K562 (cell line): ENCODE data around the gene RNF123. TPM values are rescaled to one million over a fixed set of nuclear protein-coding genes. Genes with fewer than 3 reads are reported as not detected.

Source experiments
- ATAC-seq: fragments of 200-7000 bp; cut with Tn5 transposase; 3 replicates; pipeline ENCODE4 v1.9.1; 2020; ENCODE audit warnings: moderate library complexity
- BruUV-seq: library from RNA; stranded (reverse); fragments of 400-500 nt; replicated peaks from 2 replicates; lab custom pipeline; 2021; lab: Mats Ljungman, UMichigan
- CTCF ChIA-PET: fragments of 300-600 bp; formaldehyde crosslinking; extraction: SDS; loops from one replicate; lab custom pipeline; 2021; ENCODE audit warnings: low intra/inter-chr PET ratio; lab: Yijun Ruan, JAX
- POLR2A ChIA-PET: fragments of 300-600, 350-650 bp; sonication (Branson Sonifier 250); formaldehyde crosslinking; extraction: SDS; loops from one replicate; lab custom pipeline; 2021; ENCODE audit warnings: antibody characterized with exemption, inconsistent platforms; lab: Yijun Ruan, JAX
- DNase-seq, 4 experiments: peaks; one replicate each; pipeline versions ENCODE4 v3.0.0 to v3.0.0-alpha.2; 2011 to 2018; ENCODE audit warnings: low spot score in 3 of 4, mixed read lengths in 3 of 4; ENCODE audit errors: extremely low read depth in 1 of 4
- FAIRE-seq: peaks from 2 replicates; lab custom pipeline; 2011; peaks lifted over from hg19 to GRCh38; lab: Jason Lieb, UNC
- H2AFZ ChIP-seq: 2 replicates; pipeline ENCODE4 v1.6.0; 2011; ENCODE audit warnings: low read depth, low read length, control low read depth, inconsistent platforms
- H3K27ac ChIP-seq: fragments of 200-600 bp; 3 replicates; pipeline ENCODE4 v1.8.0; 2011; ENCODE audit warnings: low read depth, mild to moderate bottlenecking, control low read depth, inconsistent platforms, low read length, moderate library complexity, mixed read lengths; ENCODE audit errors: extremely low read depth
- H3K27me3 ChIP-seq, 2 experiments: fragments of 300-600 bp in 1 of 2; 2 replicates in 1 of 2; 3 replicates in 1 of 2; pipeline versions ENCODE4 v1.6.0 to v1.8.0; 2011; ENCODE audit warnings: inconsistent platforms in 2 of 2, low read length in 2 of 2, mild to moderate bottlenecking in 1 of 2, mixed read lengths in 1 of 2, moderate library complexity in 1 of 2; ENCODE audit not compliant: control insufficient read depth in 2 of 2, insufficient read depth in 2 of 2
- H3K36me3 ChIP-seq: fragments of 300-600 bp; 3 replicates; pipeline ENCODE4 v1.8.0; 2011; ENCODE audit warnings: mild to moderate bottlenecking, low read length, inconsistent platforms; ENCODE audit not compliant: control insufficient read depth, insufficient read depth
- H3K4me1 ChIP-seq, 2 experiments: fragments of 200-600 bp in 1 of 2; replicated peaks in 1 of 2; 2 replicates in 1 of 2; 3 replicates in 1 of 2; pipeline versions ENCODE4 v1.5.1 to v1.8.0; 2011; ENCODE audit warnings: inconsistent platforms in 2 of 2, low read length in 2 of 2, mild to moderate bottlenecking in 1 of 2, mixed read lengths in 1 of 2, moderate library complexity in 1 of 2; ENCODE audit not compliant: control insufficient read depth in 2 of 2, insufficient read depth in 2 of 2
- H3K4me2 ChIP-seq: 2 replicates; pipeline ENCODE4 v1.6.1; 2011; ENCODE audit warnings: low read length, control low read depth, inconsistent platforms, mixed read lengths; ENCODE audit not compliant: insufficient read depth
- H3K4me3 ChIP-seq: fragments of 200-600 bp; sonication (generic), shearing (Covaris generic); 2 replicates; pipeline ENCODE4 v1.5.1; 2016; ENCODE audit warnings: control low read depth, inconsistent platforms
- H3K79me2 ChIP-seq: fragments of 200-600 bp; 3 replicates; pipeline ENCODE4 v1.8.0; 2011; ENCODE audit warnings: low read length, inconsistent platforms; ENCODE audit not compliant: control insufficient read depth, insufficient read depth
- H3K9ac ChIP-seq, 2 experiments: 2 replicates each; pipeline versions ENCODE4 v1.6.0 to v1.6.1; 2011; ENCODE audit warnings: low read depth in 2 of 2, low read length in 2 of 2, control low read depth in 1 of 2, inconsistent platforms in 1 of 2, mild to moderate bottlenecking in 1 of 2, mixed read lengths in 1 of 2; ENCODE audit not compliant: insufficient read depth in 1 of 2
- H3K9me1 ChIP-seq: one replicate; pipeline ENCODE4 v1.6.0; 2011; ENCODE audit warnings: inconsistent platforms, mild to moderate bottlenecking, low read length, moderate library complexity; ENCODE audit not compliant: control insufficient read depth, insufficient read depth
- H3K9me3 ChIP-seq: replicated peaks from 2 replicates; pipeline ENCODE4 v1.5.1; 2011; ENCODE audit warnings: low read depth, low read length, inconsistent platforms; ENCODE audit not compliant: control insufficient read depth, insufficient read depth
- H4K20me1 ChIP-seq: replicated peaks from 2 replicates; pipeline ENCODE4 v1.6.1; 2011; ENCODE audit warnings: low read length, inconsistent platforms, mixed read lengths; ENCODE audit not compliant: control insufficient read depth, insufficient read depth
- CHCHD3 ChIP-seq: fragments of 250-450 bp; sonication (Bioruptor Pico); IDR thresholded peaks from 2 replicates; pipeline ENCODE4 v2.1.2; 2022; ENCODE audit warnings: mild to moderate bottlenecking
- GMEB1 ChIP-seq: fragments of 250-450 bp; sonication (Bioruptor Pico); IDR thresholded peaks from 2 replicates; pipeline ENCODE4 v1.4.0; 2020; ENCODE audit warnings: mild to moderate bottlenecking
- IRF2 ChIP-seq: sonication (generic); formaldehyde crosslinking; IDR thresholded peaks from 2 replicates; pipeline ENCODE4 v1.8.1; 2022; ENCODE audit warnings: mild to moderate bottlenecking, missing genetic modification reagents
- KDM4B ChIP-seq, 2 experiments: fragments of 450-650 bp in 1 of 2; sonication (generic) in 1 of 2; IDR thresholded peaks; 2 replicates each; pipeline ENCODE4 v1.6.1; 2016 to 2017; ENCODE audit warnings: borderline replicate concordance in 2 of 2, antibody characterized with exemption in 1 of 2, low read depth in 1 of 2, mild to moderate bottlenecking in 1 of 2
- MTF1 ChIP-seq: fragments of 250-450 bp; sonication (Bioruptor Pico); IDR thresholded peaks from 2 replicates; pipeline ENCODE4 v1.9.0; 2021; ENCODE audit warnings: moderate library complexity, mild to moderate bottlenecking, inconsistent platforms, borderline replicate concordance
- RBM15 ChIP-seq: fragments of 200-400 bp; formaldehyde crosslinking; IDR thresholded peaks from 2 replicates; pipeline ENCODE4 v1.6.1; 2018; ENCODE audit warnings: mild to moderate bottlenecking, low read length, moderate library complexity; ENCODE audit not compliant: insufficient read depth
- SFPQ ChIP-seq: fragments of 200-400 bp; formaldehyde crosslinking; IDR thresholded peaks from 2 replicates; pipeline ENCODE4 v1.6.1; 2017; ENCODE audit warnings: mild to moderate bottlenecking, low read depth, low read length, moderate library complexity
- SMARCA5 ChIP-seq: fragments of 450-650 bp; IDR thresholded peaks from 2 replicates; pipeline ENCODE4 v1.6.1; 2016
- TRIM25 ChIP-seq: fragments of 450-650 bp; IDR thresholded peaks from 2 replicates; pipeline ENCODE4 v1.7.0; 2016; ENCODE audit warnings: borderline replicate concordance
- WGBS: fragments of 100-300 bp; shearing (Covaris generic); methylation state at CpG from one replicate; pipeline ENCODE4 v1.1.6; 2016; ENCODE audit warnings: low coverage, mixed read lengths; ENCODE audit not compliant: insufficient coverage; ENCODE audit errors: missing lambda C conversion rate; 5-methylcytosine and 5-hydroxymethylcytosine counted together
- in situ Hi-C: fragments of 300-500 bp; cut with MboI; formaldehyde crosslinking; loops from 4 replicates; pipeline ENCODE4 v1.15.0; 2018; ENCODE audit warnings: inconsistent platforms, mixed read lengths
- intact Hi-C: fragments of 100-400 bp; cut with micrococcal nuclease; formaldehyde crosslinking; loops from 2 replicates; pipeline ENCODE4 v1.14.2; 2022
- polyA plus RNA-seq, 8 experiments: library from polyadenylated mRNA; depleted of rRNA in 4 of 8; stranded (reverse) in 5 of 8; unstranded in 3 of 8; fragments of >200 nt; fragmentation: Nextera tagmentation in 2 of 8; fragmentation: Illumina TruSeq in 1 of 8; extraction: Ambion mirVana in 2 of 8; extraction: Trizol in 1 of 8; gene quantifications; 2 replicates each; pipeline versions ENCODE4 v1.2.1 to v1.2.3, GENCODE V29; 2011 to 2014; ENCODE audit warnings: inconsistent platforms in 1 of 8, missing spikeins in 1 of 8
- total RNA-seq, 7 experiments: library from RNA; depleted of rRNA in 6 of 7; stranded (reverse); fragments of >200 nt in 6 of 7; fragmentation: Illumina TruSeq in 2 of 7; extraction: Trizol in 2 of 7; gene quantifications; 2 replicates each; pipeline versions ENCODE4 v1.2.1 to v1.2.3, GENCODE V29; 2011 to 2021; ENCODE audit warnings: low replicate concordance in 1 of 7
- TF ChIP-seq, protein P1 (sequence below): fragments of 450-650 bp; IDR thresholded peaks from 2 replicates; pipeline ENCODE4 v1.6.1; 2018; ENCODE audit not compliant: partially characterized antibody

RNF123 gene
- total and polyA plus RNA-seq, 9 of the 15 experiments (the other 6 are each of a cell fraction or from before 2014, with no cell fraction given) = 8.7 to 53.1 (median 17.5) TPM

- Histone ChIP-seq H3K79me2 (no peaks in the 10 kb centered on the region), H3K4me3 (no peak overlapping the region), H3K9me3 (no peaks in the 10 kb centered on the region), H3K4me2 (no peak overlapping the region), H3K36me3 (no peaks in the 10 kb centered on the region), H3K9ac (no peak overlapping the region; a peak in 1 of 4 replicates), H3K9me1 (no peaks in the 10 kb centered on the region), H4K20me1 (no peaks in the 10 kb centered on the region), H3K4me1 (peaks cover 0 to 24% of the 10 kb centered on the region in 2 experiments; a peak in 2 of 5 replicates), H3K27me3 (no peaks in the 10 kb centered on the region), H2AFZ (no peak overlapping the region), H3K27ac (no peak overlapping the region)
- ChIA-PET POLR2A (interaction anchor here (0.6 to 0.8 kb wide), 3 partner anchors 15 to 60 kb away, joined by 3 to 4 read pairs (median 4); no protein-coding TSS in a partner anchor), CTCF (no interaction called here)
- no peak for FAIRE-seq
- no TSS peak for BruUV-seq
- no peak for ATAC-seq
- no peak for DNase-seq
- WGBS = 73% methylated on average over 21 of the region's 36 CpGs
- intact Hi-C loops = no loop called here
- in situ Hi-C loops = no loop called here
- TF ChIP-seq KDM4B (IDR thresholded peaks at IDR 0.05; ENCODE audit: borderline replicate concordance in 2 of 2, low read depth in 1 of 2) (no peak), IRF2 (CRISPR knock-in tag) (no peak), SFPQ (no peak), RBM15 (no peak), TRIM25 (no peak), MTF1 (CRISPR knock-in tag) (no peak), SMARCA5 (no peak), CHCHD3 (CRISPR knock-in tag) (no peak), GMEB1 (CRISPR knock-in tag) (no peak)
- TF ChIP-seq, protein P1, sequence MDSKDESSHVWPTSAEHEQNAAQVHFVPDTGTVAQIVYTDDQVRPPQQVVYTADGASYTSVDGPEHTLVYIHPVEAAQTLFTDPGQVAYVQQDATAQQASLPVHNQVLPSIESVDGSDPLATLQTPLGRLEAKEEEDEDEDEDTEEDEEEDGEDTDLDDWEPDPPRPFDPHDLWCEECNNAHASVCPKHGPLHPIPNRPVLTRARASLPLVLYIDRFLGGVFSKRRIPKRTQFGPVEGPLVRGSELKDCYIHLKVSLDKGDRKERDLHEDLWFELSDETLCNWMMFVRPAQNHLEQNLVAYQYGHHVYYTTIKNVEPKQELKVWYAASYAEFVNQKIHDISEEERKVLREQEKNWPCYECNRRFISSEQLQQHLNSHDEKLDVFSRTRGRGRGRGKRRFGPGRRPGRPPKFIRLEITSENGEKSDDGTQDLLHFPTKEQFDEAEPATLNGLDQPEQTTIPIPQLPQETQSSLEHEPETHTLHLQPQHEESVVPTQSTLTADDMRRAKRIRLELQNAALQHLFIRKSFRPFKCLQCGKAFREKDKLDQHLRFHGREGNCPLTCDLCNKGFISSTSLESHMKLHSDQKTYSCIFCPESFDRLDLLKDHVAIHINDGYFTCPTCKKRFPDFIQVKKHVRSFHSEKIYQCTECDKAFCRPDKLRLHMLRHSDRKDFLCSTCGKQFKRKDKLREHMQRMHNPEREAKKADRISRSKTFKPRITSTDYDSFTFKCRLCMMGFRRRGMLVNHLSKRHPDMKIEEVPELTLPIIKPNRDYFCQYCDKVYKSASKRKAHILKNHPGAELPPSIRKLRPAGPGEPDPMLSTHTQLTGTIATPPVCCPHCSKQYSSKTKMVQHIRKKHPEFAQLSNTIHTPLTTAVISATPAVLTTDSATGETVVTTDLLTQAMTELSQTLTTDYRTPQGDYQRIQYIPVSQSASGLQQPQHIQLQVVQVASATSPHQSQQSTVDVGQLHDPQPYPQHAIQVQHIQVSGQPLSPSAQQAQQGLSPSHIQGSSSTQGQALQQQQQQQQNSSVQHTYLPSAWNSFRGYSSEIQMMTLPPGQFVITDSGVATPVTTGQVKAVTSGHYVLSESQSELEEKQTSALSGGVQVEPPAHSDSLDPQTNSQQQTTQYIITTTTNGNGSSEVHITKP = no peak
Measured at GRCh38 chr3:49657208-49657915, 32.0 kb upstream of the RNF123 start.
